Measurements from ENCODE around the gene C12orf43.

C12orf43 gene

DNA sequence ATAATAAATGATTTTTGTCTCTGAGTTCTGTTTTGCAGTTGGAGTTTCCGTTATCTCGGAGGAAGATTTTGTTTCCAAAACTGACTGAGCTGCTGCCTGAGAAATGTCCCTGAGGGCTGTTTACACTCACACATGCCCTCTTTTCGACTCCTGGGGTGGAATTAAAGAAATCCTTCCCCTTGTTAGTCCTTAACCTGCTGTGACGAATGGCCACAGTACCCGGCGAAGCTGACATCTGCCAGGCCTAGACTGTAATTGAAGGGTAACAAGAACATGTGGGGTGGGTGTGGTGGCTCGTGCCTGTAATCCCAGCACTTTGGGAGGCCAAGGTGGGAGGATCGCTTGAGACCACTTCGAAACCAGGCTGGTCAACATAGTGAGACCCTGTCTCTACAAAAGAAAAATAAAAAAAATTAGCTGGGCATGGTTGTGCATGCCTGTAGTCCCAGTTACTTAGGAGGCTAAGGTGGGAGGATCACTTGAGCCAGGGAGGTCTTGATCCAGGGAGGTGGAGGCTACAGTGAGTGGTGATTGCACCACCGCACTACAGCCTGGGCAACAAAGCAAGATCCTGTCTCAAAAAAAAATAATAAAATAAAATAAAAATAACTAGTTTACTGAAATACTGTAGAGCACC is 14.4 kb upstream of the C12orf43 start:
- no peak for DNase-seq (ENCODE audit: low read depth, low spot score)

DNA sequence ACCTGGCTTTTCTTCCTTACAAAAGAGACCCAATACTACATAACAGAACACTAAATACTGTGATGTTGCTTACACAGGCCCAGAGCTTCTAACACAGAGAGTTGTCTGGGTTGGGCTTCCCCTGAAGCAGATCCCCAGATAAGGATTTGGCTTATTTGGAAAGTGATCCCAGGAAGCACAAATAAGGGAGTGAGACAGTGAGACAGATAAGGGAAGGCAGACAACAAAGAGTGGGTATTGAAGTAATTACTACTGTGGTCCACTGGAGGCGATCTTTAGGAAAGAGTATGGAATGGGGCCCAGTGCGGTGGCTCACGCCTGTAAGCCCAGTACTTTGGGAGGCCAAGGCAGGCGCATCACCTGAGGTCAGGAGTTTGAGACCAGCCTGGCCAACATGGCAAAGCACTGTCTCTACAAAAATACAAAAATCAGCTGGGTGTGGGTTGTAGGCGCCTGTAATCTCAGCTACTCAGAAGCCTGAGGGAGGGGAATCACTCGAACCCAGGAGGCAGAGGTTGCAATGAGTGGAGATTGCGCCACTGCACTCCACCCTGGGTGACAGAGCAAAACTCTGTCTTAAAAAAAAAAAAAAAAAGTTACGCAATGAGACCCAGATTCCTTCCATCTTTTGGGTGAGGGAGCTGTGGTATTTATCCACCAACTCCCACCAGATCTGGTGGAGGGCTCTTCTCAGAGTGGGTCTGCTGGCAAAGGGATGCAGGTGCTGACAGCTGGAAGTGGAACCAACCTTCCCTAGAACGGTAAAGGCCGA is 10.2 kb upstream of the C12orf43 start:
- DNase-seq (ENCODE audit: low read depth, low spot score) = no peak

DNA sequence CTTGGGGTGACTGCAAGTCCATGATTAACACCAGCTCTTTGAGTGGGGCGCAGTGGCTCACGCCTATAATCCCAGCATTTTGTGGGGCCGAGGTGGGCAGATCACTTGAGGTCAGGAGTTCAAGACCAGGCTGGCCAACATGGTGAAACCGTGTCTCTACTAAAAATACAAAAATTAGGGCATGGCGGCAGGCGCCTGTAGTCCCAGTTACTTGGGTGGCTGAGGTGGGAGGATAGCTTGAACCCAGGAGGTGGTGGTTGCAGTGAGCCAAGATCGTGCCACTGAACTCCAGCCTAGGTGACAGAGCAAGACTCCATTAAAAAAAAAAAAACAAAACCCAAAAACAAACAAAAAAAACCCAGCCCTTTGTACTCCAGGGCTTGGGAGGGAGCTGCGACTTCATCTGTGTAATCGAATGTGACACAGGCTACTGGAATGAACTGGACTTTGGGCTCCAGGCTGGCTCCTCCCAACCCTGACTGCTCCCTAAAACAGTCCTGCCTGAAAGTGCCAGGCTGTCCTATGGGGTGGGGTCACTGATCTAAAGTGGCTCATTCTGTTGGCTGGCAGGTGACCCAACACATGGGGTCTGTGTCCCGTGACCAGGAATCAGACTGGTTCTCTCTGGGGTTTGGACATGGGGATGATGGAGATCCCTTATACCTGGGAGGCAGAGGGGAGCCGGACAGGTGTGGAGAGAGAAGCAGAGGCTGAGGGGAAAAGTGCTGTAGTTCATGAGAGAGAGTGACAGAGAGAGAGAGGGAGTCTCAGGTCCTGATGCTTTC is 9.3 kb upstream of the C12orf43 start:
- no peak for DNase-seq (ENCODE audit: low read depth, low spot score)

DNA sequence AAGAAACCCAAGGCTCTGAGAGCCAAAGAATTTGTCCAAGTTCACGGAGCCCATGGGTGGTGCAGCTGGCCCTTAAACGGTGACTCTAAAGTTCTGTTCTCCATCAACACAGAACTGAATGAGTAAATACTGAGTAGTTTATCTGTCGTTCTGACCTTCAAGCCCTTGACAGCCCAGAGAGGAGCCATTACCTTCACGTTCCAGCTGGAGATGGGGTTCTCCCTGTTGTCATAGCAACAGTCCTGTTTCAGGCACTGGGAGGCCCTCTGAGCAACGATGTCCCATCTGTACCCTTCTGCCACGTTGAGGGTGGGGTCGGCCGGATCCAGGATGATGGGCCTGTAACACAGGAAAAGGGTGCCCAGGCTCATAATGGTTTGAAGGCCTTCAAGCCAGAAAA is 7.5 kb upstream of the C12orf43 start:
- DNase-seq (ENCODE audit: low read depth, low spot score) = no peak

DNA sequence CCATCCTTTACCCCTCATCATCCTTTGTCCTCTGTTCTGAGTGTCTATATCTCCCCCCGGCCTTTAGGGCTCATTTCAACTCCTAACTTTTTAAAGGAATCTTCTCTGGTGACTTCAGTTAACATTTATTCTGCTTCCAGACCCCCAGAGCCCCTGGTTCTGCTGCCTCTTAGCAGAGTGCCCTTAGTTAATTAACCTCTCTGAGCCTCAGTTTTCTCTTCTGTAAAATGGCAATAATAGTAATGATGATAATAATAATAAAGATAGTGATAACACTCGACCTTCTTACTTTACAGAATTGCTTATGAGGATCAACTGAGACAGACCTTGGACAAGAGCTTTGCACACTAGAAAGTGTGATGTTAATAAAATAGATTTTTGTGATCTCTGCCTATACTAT is 6.4 kb upstream of the C12orf43 start:
- DNase-seq (ENCODE audit: low read depth, low spot score) = no peak

DNA sequence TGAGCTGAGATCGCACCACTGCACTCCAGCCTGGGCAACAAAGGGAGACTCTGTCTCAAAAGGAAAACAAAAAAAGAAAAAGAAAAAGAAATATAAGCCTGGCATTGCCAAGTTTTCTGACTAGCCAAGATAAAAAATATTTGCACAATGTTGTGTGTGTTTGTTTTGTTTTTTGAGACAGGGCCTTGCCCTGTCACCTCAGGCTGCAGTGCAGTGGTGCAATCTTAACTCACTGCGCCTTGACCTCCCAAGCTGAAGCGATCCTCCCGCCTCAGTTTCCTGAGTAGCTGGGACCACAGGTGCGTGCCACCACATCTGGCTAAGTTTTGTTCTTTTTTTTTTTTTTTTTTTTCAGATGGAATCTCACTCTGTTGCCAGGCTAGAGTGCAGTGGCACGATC is 5.5 kb upstream of the C12orf43 start:
- DNase-seq (ENCODE audit: low read depth, low spot score) = no peak

DNA sequence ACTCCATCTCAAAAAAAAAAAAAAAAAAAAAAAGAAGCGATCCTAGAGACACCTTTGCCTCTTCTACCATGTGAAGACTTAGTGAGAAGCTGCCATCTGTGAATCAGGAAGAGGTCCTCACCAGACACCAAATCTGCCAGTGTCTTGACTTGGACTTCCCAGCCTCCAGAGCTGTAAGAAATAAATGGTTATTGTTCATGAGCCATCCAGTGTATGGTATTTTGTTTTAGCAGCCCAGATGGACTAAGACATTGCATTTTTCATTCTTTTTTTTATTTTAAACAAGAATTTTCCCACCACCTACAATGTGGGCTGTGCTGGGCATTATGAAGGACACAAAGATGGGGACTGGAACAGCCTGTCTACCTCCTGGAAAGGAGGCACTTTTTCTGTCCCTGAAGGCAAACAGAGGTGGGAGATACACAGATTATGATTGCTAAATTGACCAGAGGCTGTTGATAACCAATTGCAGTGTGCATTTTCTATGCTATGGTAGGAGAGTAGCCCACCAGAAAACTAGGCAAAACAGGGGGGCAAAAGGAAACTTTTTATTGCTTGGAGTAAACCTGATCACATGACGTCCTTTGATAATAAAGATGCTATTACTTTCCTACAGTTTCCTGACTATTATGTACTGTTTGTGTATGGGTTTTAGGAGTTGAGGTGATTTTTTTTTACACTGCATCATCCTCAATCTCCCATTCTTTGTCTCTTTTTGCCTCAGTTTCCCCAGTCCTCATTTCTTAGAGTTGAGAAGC is 2.8 kb upstream of the C12orf43 start:
- no peak for DNase-seq (ENCODE audit: low read depth, low spot score)

DNA sequence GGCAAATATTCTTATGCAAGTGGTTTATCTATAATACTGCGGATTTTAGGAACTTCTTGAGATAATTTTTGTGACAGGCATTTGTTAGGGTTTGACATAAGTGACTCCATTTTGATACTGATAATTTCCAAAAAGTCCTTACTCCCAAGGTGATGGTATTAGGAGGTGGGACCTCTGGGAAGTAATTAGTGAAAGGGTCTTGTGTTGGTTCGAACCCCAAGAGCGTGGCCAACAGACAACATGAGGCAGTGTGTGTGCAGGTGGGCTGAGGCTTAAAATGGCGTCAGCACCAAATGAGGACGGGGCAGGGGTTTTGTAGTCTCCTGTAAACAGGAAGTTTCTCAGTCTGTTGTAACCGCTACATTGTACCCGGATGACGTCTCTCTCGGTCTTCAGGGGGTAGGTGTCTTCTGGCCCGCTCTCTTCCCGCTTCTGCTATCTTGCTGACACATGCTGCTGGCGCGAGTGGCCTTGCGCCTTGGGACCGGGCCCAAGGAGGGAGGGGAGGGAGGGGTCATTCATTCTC is 1.7 kb upstream of the C12orf43 start:
- DNase-seq (ENCODE audit: low read depth, low spot score) = no peak

DNA sequence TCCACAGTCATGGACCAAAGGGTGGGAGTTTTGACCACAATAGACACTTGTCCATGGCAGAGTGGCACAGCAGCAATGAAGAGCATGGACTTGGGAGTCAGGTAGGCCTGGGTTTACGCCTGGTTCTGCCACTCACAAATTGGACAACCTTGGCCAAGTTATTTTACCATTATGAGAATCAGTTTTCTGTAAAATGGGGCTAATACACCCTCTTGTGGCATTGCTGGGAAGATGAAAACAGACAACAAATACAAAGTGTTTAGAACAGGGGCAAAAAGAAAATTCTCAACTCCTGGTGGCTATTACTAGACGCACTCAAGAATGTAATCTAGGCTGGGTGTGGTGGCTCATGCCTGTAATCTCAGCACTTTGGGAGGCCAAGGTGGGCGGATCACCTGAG is 2.6 kb downstream of the C12orf43 start:
- no peak for DNase-seq (ENCODE audit: low read depth, low spot score)

DNA sequence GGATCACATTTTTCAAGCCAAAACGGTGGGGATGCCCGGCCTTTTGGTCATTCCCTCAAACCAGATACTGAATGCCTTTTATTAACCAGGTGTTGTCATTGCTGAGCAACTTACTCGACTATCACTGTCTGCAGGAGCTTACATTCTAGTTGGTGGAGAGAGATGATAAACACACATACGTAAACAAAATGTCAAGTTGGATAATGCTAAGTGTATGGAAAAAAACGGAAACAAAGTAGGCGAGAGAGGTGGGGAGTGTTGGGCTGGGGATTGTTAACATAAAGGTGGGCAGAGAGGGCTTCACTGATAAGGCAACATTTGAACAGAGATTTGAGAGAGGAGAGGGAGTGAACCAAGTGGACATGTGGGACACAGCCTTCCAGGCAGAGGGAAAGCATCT is 4.5 kb downstream of the C12orf43 start:
- DNase-seq (ENCODE audit: low read depth, low spot score) = no peak

DNA sequence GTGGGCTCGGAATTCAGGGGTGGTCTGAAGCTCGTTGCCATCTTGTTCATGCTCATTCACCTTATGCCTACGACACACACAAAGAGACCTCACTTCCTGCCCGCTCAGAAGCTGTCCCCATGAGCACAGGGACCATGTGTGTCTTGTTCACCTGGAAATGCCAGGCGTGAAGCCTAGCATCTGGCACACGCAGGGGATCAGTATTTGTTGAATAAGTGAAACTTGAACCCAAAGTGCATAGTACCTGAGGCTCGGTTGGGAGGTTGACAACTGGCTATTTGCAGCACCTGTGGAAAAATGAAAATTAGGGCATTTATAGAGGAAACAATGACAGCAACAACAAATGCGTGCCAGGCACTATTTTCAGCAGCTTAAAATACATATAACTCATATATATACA is 5.4 kb downstream of the C12orf43 start:
- no peak for DNase-seq (ENCODE audit: low read depth, low spot score)

DNA sequence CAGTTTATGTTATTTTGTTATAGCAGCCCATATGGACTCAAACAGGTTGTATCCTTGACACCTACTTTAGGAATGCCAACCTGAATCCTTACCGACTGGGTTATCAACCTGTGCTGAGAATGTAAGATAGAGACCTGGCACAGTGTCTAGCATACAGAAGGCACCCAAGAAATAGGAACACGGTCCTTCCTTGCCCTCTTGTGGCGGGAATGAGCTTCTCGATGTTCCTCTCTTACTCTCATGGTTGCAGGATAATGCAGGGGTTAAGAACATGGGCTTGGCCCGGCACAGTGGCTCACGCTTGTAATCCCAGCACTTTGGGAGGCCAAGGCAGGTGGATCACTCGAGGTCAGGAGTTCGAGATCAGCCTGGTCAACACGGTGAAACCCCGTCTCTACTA is 6.5 kb downstream of the C12orf43 start:
- DNase-seq (ENCODE audit: low read depth, low spot score) = no peak

DNA sequence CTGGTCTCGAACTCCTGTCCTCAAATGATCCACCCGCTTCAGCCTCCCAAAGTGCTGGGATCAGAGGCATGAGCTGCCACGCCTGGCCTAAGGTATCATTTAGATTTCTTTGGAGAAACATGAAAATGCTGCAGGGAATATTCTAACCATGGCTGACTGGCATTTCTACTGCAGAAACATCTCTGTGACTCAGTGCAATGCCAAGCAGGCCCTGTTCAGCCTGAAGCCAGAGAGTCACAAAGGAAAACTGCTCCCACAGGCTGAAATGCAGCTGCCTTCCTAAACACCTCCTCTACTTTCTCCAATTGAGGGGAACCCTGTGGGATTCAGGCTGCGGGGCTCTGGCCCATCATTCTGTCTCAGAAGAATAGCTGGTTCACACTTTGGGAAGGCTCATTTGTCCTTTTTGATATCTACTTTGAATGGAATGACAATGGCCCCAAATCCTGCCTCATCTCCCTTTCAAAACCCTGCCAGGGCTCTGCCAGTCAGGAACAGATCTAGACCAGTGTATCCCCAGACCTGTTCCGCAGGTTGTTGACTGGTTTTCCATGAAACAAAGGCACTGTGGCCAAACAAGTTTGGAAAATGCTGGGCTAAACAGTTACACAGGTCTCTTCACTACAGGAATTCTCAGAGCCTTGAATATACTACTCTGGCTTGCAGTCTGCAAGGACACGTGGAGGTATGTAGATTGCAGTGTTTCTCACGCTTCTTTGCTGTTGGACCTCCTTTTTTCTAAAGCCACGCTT is 7.8 kb downstream of the C12orf43 start:
- DNase-seq (ENCODE audit: low read depth, low spot score) = no peak

DNA sequence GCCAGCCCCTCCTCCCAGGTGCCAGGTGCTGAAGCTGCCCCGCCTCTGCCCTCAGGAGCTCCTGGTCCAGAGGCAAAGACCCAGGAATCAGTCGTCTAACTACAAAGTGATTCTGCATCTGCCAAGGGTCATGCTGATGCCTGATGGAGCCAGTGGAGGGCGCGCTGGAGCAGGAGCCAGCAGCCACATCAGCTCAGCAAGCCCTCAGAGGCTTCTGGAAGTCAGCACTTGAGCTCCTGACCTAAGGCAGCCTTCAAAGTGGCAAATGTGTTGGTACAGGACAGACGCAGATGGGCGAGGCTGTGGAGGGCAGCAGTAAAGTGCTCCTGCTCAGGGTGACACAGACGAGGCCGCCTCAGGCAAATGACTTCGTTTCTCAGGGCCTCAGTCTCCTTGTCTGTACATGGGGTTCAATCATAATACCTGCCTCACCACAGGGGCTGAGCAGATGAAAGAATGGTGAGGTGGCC is 10.9 kb downstream of the C12orf43 start:
- peak; percentile 1 for DNase-seq (ENCODE audit: low read depth, low spot score)

DNA sequence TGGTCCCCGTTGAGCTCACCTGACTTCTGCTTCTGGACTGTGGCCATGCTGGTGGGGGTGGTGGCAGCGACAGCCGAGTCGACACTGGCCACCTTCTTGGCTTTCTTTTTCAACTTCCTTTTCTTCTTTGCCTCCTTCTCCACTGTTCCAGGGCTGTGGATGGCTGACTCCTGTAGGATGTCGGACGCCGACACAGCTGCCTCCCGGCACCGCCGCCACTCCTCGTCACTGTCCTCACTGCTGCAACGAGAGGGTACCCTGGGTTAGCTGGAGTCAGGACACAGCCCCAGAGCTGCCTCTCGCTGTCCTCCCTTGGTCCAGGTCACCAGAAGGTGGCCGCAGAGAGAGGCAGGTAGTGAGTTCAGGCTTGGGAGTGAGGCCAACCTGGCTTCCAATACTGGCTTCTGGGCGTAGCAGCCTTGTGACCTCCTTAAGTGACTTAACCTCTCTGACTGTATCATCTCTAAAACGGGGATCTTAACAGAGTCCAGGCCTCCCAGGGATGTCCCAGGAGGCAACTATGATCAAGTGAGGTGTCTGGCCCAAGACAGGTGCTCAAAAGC is 12.0 kb downstream of the C12orf43 start:
- no peak for DNase-seq (ENCODE audit: low read depth, low spot score)

DNA sequence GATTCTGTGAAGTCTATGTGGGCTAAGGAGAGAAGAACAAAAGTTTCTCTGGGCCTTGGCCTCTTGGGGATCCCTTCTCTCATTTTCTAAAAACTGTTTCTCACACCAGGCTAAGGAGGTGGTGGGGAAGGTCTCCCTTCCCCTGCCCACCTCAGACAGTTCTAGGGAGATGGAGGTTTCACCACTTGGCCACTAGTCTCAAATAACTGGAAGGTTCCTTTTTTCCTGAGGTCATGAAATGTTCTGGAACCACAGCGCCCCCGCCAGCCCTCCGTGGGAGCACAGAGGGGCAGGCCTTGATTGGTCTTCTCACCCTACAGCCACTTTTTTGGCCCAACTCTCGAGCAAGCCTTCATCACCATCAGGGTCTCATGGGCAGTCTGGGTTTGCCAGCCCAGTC is 12.6 kb downstream of the C12orf43 start:
- DNase-seq (ENCODE audit: low read depth, low spot score) = no peak

DNA sequence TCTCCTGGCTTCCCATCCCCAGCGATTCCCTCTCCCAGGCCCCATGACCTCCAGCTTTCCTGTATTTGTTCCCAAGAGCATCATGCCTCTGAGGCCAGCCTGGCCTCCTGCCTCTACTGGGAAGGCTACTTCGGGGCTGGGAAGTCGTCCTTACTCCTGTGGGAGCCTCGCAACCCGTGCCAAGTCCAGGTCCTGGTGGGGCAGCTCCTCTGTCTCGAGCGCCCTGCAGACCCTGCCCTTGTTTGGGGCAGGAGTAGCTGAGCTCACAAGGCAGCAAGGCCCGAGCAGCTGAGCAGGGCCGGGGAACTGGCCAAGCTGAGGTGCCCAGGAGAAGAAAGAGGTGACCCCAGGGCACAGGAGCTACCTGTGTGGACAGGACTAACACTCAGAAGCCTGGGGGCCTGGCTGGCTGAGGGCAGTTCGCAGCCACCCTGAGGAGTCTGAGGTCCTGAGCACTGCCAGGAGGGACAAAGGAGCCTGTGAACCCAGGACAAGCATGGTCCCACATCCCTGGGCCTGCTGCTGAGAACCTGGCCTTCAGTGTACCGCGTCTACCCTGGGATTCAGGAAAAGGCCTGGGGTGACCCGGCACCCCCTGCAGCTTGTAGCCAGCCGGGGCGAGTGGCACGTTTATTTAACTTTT is 14.3 kb downstream of the C12orf43 start:
- no peak for DNase-seq (ENCODE audit: low read depth, low spot score)

DNA sequence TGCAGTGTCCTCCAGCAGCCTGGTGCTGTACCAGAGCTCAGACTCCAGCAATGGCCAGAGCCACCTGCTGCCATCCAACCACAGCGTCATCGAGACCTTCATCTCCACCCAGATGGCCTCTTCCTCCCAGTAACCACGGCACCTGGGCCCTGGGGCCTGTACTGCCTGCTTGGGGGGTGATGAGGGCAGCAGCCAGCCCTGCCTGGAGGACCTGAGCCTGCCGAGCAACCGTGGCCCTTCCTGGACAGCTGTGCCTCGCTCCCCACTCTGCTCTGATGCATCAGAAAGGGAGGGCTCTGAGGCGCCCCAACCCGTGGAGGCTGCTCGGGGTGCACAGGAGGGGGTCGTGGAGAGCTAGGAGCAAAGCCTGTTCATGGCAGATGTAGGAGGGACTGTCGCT is 15.2 kb downstream of the C12orf43 start:
- DNase-seq (ENCODE audit: low read depth, low spot score) = no peak

DNA sequence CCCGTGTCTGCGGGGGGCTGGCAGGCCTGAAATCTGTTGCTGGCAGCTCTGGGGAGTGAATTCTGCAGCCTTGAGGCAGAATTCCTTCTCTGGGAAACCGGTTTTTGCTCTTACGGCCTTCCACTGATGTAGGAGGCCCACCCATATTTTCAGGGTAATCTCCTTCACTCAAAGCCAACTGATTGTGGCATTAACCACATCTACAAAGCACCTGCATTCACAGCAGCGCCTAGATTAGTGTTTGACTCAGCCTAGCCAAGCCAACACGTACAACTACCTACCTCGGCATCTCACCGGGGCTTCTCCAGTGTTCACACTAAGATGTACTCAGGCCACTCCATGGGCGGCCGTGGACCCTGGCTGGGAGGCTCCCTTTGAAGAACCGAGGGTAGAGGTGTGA is 15.8 kb downstream of the C12orf43 start:
- DNase-seq (ENCODE audit: low read depth, low spot score) = no peak
